Body of pancreas (tissue), 4 donors: ENCODE measurements around the gene CXCR1. TPM values are rescaled to one million over a fixed set of nuclear protein-coding genes. Genes with fewer than 3 reads are reported as not detected.

Experiments used
- ATAC-seq: fragments of 150-250 bp; one replicate; pipeline ENCODE4 v1.9.1; 2016
- DNase-seq, 4 donors: peaks; one replicate each; pipeline ENCODE4 v3.0.0-alpha.2; 2019
- H3K27ac ChIP-seq, 4 donors: fragments of 200-600 bp; sonication (generic); 1 replicate in 3 of 4; 2 replicates in 1 of 4; pipeline versions ENCODE4 v1.5.1 to v1.6.1; 2016 to 2019; ENCODE audit warnings: mild to moderate bottlenecking in 1 of 4, mixed read lengths in 1 of 4, moderate library complexity in 1 of 4
- H3K27me3 ChIP-seq, 2 donors: fragments of 200-600 bp; sonication (generic); one replicate each; pipeline ENCODE4 v1.6.0; 2016; ENCODE audit warnings: mild to moderate bottlenecking in 1 of 2
- H3K36me3 ChIP-seq, 2 donors: fragments of 200-600 bp; sonication (generic); replicated peaks in 1 of 2; 2 replicates each; pipeline ENCODE4 v1.5.1; 2016; ENCODE audit warnings: low read depth in 2 of 2; ENCODE audit not compliant: insufficient read depth in 1 of 2
- H3K4me1 ChIP-seq: fragments of 200-600 bp; sonication (generic); one replicate; pipeline ENCODE4 v1.6.0; 2016
- H3K4me3 ChIP-seq, 2 donors: fragments of 200-600 bp; sonication (generic); 1 replicate in 1 of 2; 2 replicates in 1 of 2; pipeline ENCODE4 v1.5.1; 2016 to 2019
- H3K9me3 ChIP-seq, 3 donors: fragments of 200-600 bp; sonication (generic); 1 replicate in 2 of 3; 2 replicates in 1 of 3; pipeline ENCODE4 v1.5.1; 2016
- POLR2A ChIP-seq, 3 donors: fragments of 450-650 bp; IDR thresholded peaks; one replicate each; pipeline ENCODE4 v1.6.1; 2016; ENCODE audit warnings: antibody characterized with exemption in 3 of 3, mild to moderate bottlenecking in 2 of 3
- WGBS, 2 donors: methylation state at CpG; one replicate each; pipeline ENCODE4 v1.1.5; 2017; 5-methylcytosine and 5-hydroxymethylcytosine counted together
- intact Hi-C: fragments of 100-400 bp; cut with DNase I; formaldehyde crosslinking; loops from one replicate; pipeline ENCODE4 v1.15.1; 2023
- total RNA-seq, 2 donors: library from RNA; depleted of rRNA; stranded (reverse); fragments of >200 nt; gene quantifications; one replicate each; pipeline ENCODE4 v1.1.0, GENCODE V29; 2016
- TF ChIP-seq, protein P1 (sequence below), 7 experiments: fragments of 450-650 bp in 4 of 7; fragments of 200-600 bp in 3 of 7; sonication (generic) in 3 of 7; IDR thresholded peaks; one replicate each; pipeline ENCODE4 v1.5.1; 2016 to 2019; ENCODE audit warnings: antibody characterized with exemption in 7 of 7

Gene CXCR1
- total RNA-seq, result not detected

DNA sequence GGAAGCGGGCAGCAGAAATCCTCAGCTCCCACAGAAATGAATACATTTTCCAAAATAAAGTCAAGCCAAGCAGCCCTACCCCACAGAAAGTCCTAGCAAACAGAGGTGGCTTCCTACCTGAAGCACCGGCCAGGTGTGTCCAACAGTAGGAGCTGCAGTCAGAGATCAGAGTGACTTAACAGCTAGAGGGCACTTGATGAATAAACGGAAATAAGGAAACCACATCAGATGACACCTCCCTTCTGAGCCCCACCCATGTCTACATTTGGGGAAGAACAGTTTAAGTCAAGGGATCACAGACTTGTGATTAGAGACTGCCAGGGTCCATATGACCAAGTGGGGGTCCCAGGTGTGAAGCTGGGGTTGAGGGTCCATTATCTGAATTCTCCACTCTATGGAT, at the start of gene CXCR1:
Gene CXCR1 (minus strand): TSS at position 172 of the 400 bp plus-strand sequence. CDS start 1,751 bp downstream, outside the sequence.
- H3K27ac ChIP-seq, result no peak within 1 kb of the TSS
- ATAC-seq (no peak), DNase-seq (no peak)
- TF ChIP-seq, protein P1, sequence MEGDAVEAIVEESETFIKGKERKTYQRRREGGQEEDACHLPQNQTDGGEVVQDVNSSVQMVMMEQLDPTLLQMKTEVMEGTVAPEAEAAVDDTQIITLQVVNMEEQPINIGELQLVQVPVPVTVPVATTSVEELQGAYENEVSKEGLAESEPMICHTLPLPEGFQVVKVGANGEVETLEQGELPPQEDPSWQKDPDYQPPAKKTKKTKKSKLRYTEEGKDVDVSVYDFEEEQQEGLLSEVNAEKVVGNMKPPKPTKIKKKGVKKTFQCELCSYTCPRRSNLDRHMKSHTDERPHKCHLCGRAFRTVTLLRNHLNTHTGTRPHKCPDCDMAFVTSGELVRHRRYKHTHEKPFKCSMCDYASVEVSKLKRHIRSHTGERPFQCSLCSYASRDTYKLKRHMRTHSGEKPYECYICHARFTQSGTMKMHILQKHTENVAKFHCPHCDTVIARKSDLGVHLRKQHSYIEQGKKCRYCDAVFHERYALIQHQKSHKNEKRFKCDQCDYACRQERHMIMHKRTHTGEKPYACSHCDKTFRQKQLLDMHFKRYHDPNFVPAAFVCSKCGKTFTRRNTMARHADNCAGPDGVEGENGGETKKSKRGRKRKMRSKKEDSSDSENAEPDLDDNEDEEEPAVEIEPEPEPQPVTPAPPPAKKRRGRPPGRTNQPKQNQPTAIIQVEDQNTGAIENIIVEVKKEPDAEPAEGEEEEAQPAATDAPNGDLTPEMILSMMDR (IDR thresholded peaks at IDR 0.05), result no peak
- TF ChIP-seq POLR2A (IDR thresholded peaks at IDR 0.05), result no peak
- no peaks in the 10 kb centered on the region for H3K27me3 ChIP-seq
- H3K4me3 ChIP-seq, result no peak within 1 kb of the TSS
- H3K4me1 ChIP-seq, result peaks cover 12% of the 10 kb centered on the region
- H3K36me3 ChIP-seq, result no peaks in the 10 kb centered on the region
- no peaks in the 10 kb centered on the region for H3K9me3 ChIP-seq
- intact Hi-C loops, result no loop called here
- WGBS, 2 donors, result 61 to 90% methylated on average over 2 to 3 of the region's 3 CpGs

DNA sequence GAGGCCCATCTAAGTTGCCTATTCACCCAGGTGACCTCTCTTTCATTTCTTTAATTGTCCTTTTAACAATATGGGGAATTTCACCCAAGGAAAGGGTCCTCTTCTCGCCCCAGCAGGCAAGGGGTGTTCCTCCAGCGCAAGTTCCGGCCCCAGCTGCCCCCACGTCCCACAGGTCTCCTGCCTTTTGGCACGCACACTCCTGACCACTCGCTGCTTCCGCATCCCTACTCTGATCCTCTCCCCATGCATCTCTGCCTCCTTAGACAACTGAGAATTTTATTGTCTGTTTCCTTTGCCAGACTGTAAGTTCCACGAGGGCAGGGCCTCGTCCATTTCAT, 49.5 kb upstream of the CXCR1 start:
- DNase-seq (peak in 1 of 4 donors; percentile 14), ATAC-seq (peak; percentile 18)
- H3K36me3 ChIP-seq, result no peaks in the 10 kb centered on the region
- TF ChIP-seq, protein P1 (IDR thresholded peaks at IDR 0.05), result no peak
- no peak for TF ChIP-seq POLR2A (IDR thresholded peaks at IDR 0.05)
- H3K27me3 ChIP-seq, result no peaks in the 10 kb centered on the region
- 42 to 43% methylated on average over 9 of the region's 9 CpGs for whole genome bisulfite sequencing, 2 donors
- intact Hi-C loops, result no loop called here
- H3K27ac ChIP-seq, result peak overlapping the region; percentile 75 to 92 (median 84)
- H3K4me3 ChIP-seq, result peak overlapping the region; percentile 95 to 99
- H3K4me1 ChIP-seq, result peaks cover 30% of the 10 kb centered on the region
- H3K9me3 ChIP-seq, result no peaks in the 10 kb centered on the region

DNA sequence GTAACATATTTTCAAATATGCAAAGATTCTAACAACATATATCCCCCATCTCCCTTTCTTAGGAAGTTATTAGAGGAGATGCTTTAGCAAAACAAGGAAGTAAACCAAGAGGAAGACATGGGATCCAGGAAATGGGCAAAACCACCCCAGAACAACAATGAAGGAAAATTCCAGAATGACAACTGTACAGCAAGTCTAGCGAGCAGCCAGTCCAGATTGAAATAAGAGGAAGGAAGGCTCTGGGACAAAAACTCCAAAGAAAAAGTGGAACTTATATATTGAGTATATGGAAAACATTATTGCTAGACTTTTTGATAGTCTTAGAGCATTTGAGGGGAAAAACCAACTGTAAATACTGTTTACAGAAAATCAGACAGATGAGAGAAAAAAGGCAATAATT, 47.4 kb upstream of the CXCR1 start:
- no peak overlapping the region for H3K4me3 ChIP-seq
- 76 to 79% methylated on average over 1 of the region's 1 CpG for WGBS, 2 donors
- intact Hi-C loops, result no loop called here

DNA sequence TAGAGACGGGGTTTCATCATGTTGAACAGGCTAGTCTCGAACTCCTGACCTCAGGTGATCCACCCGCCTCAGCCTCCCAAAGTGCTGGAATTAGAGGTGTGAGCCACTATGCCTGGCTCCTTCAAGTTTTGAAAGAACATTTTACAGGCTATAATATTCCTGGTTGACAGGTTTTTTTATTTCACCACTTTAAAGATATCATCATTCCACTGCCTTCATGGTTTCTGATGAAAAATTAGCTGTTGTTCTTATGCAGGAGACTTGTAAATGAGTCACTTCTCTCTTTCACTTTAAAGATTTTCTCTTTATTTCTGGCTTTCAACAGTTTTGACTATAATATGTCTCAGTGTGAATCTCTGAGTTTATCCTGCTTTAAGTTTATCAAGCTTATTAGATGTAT, 42.3 kb upstream of the CXCR1 start:
- H3K9me3 ChIP-seq, result no peaks in the 10 kb centered on the region
- ATAC-seq (no peak), DNase-seq (no peak)
- no peak overlapping the region for H3K27ac ChIP-seq
- TF ChIP-seq POLR2A (IDR thresholded peaks at IDR 0.05), result no peak
- TF ChIP-seq, protein P1 (IDR thresholded peaks at IDR 0.05), result no peak
- H3K36me3 ChIP-seq, result no peaks in the 10 kb centered on the region
- H3K4me3 ChIP-seq, result no peak overlapping the region
- 91 to 97% methylated on average over 3 of the region's 3 CpGs for WGBS, 2 donors
- H3K4me1 ChIP-seq, result no peaks in the 10 kb centered on the region
- no peaks in the 10 kb centered on the region for H3K27me3 ChIP-seq
- intact Hi-C loops, result no loop called here

More for the DNA sequence above, 47.4 kb upstream of the CXCR1 start:
- Histone ChIP-seq H3K4me1 (peaks cover 22% of the 10 kb centered on the region), H3K27ac (no peak overlapping the region), H3K36me3 (no peaks in the 10 kb centered on the region), H3K27me3 (no peaks in the 10 kb centered on the region), H3K9me3 (no peaks in the 10 kb centered on the region)
- TF ChIP-seq POLR2A (IDR thresholded peaks at IDR 0.05), result no peak
- TF ChIP-seq, protein P1 (IDR thresholded peaks at IDR 0.05), result no peak
- DNase-seq (no peak), ATAC-seq (no peak)

DNA sequence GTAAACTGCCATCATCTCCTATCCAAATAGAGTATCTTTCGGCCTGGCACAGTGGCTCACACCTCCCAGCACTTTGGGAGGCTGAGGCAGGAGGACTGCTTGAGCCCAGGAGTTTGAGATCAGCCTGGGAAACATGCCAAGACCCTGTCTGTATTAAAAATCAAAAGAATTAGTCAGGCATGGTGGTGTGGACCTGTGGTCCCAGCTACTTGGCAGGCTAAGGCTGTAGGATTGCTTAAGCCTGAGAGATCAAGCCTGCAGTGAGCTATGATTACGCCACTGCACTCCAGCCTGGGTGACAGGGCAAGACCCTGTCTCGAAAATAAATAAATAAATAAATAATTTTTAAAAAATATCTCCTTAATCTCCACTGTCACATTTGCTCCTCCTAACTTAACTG, 35.5 kb upstream of the CXCR1 start:
- Histone ChIP-seq H3K9me3 (no peaks in the 10 kb centered on the region), H3K27me3 (no peaks in the 10 kb centered on the region), H3K4me1 (no peaks in the 10 kb centered on the region), H3K4me3 (no peak overlapping the region), H3K27ac (no peak overlapping the region), H3K36me3 (no peaks in the 10 kb centered on the region)
- DNase-seq (no peak), ATAC-seq (no peak)
- 70 to 71% methylated on average over 3 of the region's 3 CpGs for WGBS, 2 donors
- no peak for TF ChIP-seq POLR2A (IDR thresholded peaks at IDR 0.05)
- TF ChIP-seq, protein P1 (IDR thresholded peaks at IDR 0.05), result no peak
- intact Hi-C loops, result no loop called here
